NK-92 treated with Interleukin-12 subunit alpha and Interleukin-12 subunit beta, amount 100 ng/mL, for 24 hours (cell line): ENCODE results near the gene KRTAP5-9.
"Not testable (repeated sequence)": the region's sequence is repeated elsewhere in the genome, so short reads cannot be mapped to it uniquely, and the experiment has no call there.

Experiments used
- DNase-seq: peaks from one replicate; lab custom pipeline; 2025; lab: John Stamatoyannopoulos, UW

KRTAP5-9 gene, protein sequence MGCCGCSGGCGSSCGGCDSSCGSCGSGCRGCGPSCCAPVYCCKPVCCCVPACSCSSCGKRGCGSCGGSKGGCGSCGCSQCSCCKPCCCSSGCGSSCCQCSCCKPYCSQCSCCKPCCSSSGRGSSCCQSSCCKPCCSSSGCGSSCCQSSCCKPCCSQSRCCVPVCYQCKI

GRCh38 chr11:71548120-71548519 is at the start of gene KRTAP5-9:
Gene KRTAP5-9, plus strand, starts transcription at chr11:71548420. Its CDS starts 238 bp downstream, at chr11:71548658.
- no peak for DNase-seq

GRCh38 chr11:71499125-71499524 is 49.1 kb upstream of the KRTAP5-9 start:
- no peak for DNase-seq

- no peak for DNase-seq
These were observed 48.7 kb upstream of the KRTAP5-9 start for GRCh38 chr11:71499546-71499945.

DNA sequence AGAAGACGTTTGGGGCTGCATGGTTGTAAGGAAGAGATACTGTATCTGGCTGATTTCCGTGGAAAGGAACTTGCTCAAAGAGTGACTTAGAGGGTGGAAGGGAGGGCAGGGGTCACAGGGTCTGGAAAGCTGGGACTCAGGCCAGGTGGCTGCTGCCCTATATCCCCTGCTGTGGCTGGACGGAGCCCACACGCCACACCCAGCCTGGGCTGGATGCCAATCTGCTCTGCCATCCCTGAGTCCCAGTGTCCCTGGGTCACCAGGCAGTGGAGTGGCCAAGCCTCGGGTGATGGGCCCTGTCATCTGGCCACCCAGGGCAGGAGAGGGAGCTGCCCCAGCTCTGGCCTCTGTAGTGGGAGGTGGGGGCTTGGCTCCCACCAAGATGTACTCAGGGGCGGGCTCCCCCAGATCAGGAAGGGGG is 47.6 kb upstream of the KRTAP5-9 start:
- no peak for DNase-seq

DNA sequence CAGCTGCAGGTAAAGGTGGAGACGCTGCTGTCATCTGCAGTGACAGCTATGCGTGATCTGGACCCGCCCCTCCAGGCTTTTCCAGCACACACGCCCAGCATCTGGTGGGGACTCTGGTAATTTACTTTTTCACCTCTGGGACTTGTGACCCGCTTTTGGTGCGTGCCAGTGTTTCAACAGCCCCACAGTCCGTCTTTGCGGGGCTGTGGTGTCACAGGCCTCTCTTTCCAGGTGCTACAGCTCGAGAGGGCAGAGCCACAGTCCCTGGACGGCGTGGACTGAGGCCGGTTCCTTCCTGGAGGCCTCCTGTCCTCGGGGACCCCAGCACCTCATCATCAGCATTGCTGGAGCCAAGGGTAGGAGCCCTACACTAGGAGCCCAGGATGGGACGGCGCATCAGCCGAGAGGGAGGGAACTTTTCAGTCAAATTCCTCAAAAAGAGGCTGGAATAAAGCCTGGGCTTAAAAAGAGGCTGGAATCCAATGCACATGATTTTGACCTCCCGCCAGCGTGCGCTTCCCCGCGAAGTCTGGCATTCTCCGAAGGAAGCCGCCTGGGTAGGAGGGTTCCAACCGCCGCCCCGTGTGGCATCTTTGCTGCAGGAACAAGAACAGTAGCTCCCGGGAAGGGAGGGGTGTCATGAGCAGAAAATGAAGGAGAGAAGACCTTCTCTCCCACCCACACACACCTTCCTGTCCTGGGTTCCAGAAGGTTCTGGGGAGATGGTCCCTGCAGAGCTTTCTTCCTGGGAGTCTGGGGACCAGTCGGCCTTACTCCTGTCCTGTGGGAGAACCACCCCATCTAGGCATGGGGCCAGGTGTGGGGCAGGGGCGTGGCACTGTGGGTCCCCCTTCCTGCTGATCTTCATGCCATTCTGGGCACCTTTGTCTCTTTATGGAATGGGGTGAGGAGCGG is 46.9 kb upstream of the KRTAP5-9 start:
- no peak for DNase-seq

DNA sequence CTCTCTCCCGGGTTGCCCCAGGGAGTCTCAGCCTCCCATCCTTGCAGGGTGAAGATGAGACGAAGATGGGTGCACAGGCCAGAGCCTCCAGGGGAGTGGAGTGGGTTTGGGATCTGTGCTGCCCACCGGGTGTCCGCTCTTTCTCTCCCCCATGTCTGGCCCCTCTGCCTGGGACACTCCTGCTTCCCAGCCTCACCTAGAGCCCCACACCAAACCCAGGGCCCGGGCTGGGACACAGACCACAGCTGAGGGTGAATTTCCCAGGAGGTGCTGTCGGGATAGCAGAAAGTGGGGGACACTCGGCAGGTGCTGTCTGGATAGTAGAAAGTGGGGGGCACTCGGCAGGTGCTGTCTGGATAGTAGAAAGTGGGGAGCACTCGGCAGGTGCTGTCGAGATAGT is 46.2 kb upstream of the KRTAP5-9 start:
- DNase-seq, result no peak

GRCh38 chr11:71502871-71503435 is 45.3 kb upstream of the KRTAP5-9 start:
- DNase-seq, result no peak

- DNase-seq, result no peak
These were observed 43.7 kb upstream of the KRTAP5-9 start for GRCh38 chr11:71504531-71504930.

DNA sequence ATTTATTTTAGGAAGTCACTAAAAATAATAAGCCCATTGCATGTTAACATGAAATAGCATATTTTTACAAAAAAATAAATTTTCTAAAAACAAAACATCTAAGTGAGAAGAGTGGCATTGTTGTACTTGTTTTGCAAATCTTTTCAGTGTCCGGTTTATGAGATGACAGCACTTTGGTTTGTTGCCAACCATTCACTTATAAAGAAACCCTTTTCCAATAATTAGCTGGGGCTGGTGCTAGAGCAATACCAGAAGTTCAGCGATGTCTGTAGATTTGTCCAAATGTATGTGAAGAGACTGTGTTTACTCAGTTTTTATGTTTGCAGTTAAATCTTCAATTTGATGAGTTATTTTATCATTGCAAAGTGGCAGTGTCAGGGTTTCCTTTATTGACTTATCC is 43.2 kb upstream of the KRTAP5-9 start:
- no peak for DNase-seq

- DNase-seq, result no peak
These were observed 42.4 kb upstream of the KRTAP5-9 start for GRCh38 chr11:71505781-71506180.

GRCh38 chr11:71507102-71507501 is 41.1 kb upstream of the KRTAP5-9 start:
- no peak for DNase-seq

DNA sequence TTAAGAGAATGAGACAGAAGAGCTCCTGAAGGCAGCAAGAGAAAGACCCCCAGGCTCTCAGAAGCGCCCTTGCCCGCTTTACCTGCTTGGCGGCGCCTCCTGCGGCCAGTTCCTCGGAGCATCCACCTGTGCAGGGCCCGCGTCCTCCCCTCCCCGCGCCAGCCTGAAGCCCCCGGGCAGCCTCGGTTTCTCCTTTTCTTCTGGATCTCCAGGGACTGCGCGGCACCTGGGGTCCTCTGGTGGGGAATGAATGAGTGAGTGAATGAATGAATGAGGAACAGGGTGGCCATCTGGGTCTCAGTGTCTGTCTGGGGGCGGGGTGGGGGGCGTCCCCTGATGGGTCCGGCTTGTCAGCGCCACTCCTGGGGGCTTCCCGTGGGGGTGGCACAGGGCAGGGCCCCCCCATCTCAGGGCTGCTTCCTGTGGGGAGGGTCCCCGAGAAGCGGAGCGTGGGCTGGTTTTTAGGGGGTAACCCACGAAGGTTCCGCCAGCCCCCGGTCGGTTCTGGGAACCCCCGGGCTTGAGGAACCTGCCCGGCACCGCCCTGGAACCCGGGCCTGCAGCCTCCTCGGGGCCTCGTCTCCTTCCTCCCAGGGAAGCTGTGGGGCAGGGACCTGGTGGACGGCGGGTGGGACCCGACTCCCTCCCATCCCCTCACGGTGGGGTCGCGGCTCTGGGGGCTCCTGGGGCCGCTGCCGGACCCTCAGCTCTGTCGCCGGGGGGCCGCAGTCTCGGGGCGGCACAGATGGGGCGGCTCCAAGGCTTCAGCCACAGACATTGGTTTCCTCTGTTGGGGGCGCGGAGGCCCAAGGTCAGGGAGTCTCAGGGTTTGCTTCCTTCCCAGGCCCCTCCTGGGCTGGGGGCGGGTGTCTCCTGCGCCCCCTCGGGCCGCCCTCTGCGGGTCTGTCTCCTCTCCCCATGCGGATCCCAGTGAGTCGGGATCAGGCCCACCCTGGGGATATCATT is 29.4 kb upstream of the KRTAP5-9 start:
- DNase-seq, result no peak

GRCh38 chr11:71519546-71519945 is 28.7 kb upstream of the KRTAP5-9 start:
- no peak for DNase-seq

DNA sequence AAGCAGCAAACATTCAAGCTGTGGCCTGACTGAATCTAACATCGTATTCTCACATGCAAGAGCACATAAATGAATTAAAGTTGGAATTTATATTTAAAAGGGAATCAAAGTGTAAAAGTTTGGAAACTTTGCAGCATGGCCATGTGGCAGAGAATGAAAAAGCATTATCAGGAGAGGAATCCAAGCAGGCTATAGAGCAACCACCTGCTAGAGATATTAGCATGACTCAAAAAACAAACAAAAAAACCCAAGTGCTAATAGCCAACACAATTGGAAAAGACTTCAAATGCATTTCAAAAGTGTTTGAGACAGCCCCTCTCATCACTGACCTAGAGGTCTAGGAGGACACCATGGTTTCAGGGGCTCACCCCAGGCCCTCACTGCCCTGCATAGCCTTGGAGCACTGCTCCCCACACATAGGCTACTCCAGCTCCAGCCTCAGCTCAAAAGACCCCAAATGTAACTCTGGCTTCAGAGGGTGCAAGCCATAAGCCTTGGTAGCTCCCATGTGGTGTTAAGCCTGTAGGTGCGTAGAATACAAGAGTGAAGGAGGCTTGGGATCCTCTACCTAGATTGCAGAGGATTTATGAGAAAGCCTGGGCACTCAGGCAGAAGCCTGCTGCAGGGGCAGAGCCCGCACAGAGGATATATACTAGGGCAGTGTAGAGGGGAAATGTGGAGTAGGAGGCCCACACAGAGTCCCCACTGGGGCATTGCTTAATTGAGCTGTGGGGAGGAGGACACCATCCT is 22.9 kb upstream of the KRTAP5-9 start:
- no peak for DNase-seq

GRCh38 chr11:71525938-71526495 is 22.2 kb upstream of the KRTAP5-9 start:
- DNase-seq, result no peak

DNA sequence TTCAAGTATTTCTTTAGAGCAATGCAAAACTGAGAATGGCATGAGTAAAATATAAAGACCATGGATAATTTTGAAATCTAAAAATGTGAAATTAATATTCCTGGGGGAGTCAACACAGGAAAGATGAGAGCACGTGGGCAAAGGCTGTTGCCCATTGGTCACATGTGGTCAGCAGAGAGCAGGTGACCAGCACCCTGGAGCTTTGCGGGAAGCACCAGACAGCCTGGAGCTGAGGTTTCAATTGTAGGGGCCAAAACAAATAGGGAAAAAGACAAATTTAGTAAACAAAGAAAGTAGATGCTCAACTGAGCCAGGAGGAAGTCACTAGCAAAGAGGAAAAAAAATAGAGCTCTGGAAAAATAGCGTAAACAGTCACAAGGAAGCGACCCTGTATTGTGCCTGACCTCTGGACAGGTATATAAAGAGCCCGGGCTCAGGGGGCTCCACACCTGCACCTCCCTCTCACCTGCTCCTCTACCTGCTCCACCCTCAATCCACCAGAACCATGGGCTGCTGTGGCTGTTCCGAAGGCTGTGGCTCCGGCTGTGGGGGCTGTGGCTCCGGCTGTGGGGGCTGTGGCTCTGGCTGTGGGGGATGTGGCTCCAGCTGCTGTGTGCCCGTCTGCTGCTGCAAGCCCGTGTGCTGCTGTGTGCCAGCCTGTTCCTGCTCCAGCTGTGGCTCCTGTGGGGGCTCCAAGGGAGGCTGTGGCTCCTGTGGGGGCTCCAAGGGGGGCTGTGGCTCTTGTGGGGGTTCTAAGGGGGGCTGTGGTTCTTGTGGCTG is 21.2 kb upstream of the KRTAP5-9 start, which contains the start of gene KRTAP5-7:
Gene KRTAP5-7, plus strand, starts transcription at position 472 of the 780 bp plus-strand sequence. Its CDS starts 34 bp downstream, at position 506.
- DNase-seq, result not testable (repeated sequence)

- no peak for DNase-seq
These were observed 20.5 kb upstream of the KRTAP5-9 start for GRCh38 chr11:71527576-71528210.

- DNase-seq, result no peak
These were observed 17.6 kb upstream of the KRTAP5-9 start for GRCh38 chr11:71530602-71531001.

GRCh38 chr11:71532036-71532610 is 16.1 kb upstream of the KRTAP5-9 start:
- DNase-seq, result no peak
